Effector memory CD4-positive, alpha-beta T cell (primary cell): ENCODE measurements around the gene BCL2L1.

Source experiments
- DNase-seq, 3 donors: peaks; one replicate each; pipeline ENCODE4 v3.0.0-alpha.2; 2020
- H3K27ac ChIP-seq: 2 replicates; pipeline ENCODE4 v1.7.0; 2013; ENCODE audit warnings: mild to moderate bottlenecking, low read length, moderate library complexity; ENCODE audit not compliant: insufficient read depth, poor library complexity, severe bottlenecking
- H3K27me3 ChIP-seq: replicated peaks from 2 replicates; pipeline ENCODE4 v1.7.0; 2013; ENCODE audit warnings: mild to moderate bottlenecking, low read length; ENCODE audit not compliant: insufficient read depth, control insufficient read depth, poor library complexity, severe bottlenecking
- H3K36me3 ChIP-seq: 2 replicates; pipeline ENCODE4 v1.7.0; 2013; ENCODE audit warnings: mild to moderate bottlenecking, low read length, moderate library complexity; ENCODE audit not compliant: control insufficient read depth, insufficient read depth
- H3K4me1 ChIP-seq: 2 replicates; pipeline ENCODE4 v1.7.0; 2013; ENCODE audit warnings: low read length, mild to moderate bottlenecking; ENCODE audit not compliant: control insufficient read depth, insufficient read depth, poor library complexity, severe bottlenecking
- H3K4me3 ChIP-seq: 2 replicates; pipeline ENCODE4 v1.7.0; 2013; ENCODE audit warnings: low read length, low read depth, mild to moderate bottlenecking; ENCODE audit not compliant: insufficient read depth, poor library complexity, severe bottlenecking
- H3K9me3 ChIP-seq: 2 replicates; pipeline ENCODE4 v1.7.0; 2013; ENCODE audit warnings: mild to moderate bottlenecking, low read length, moderate library complexity; ENCODE audit not compliant: control insufficient read depth

Gene BCL2L1

DNA sequence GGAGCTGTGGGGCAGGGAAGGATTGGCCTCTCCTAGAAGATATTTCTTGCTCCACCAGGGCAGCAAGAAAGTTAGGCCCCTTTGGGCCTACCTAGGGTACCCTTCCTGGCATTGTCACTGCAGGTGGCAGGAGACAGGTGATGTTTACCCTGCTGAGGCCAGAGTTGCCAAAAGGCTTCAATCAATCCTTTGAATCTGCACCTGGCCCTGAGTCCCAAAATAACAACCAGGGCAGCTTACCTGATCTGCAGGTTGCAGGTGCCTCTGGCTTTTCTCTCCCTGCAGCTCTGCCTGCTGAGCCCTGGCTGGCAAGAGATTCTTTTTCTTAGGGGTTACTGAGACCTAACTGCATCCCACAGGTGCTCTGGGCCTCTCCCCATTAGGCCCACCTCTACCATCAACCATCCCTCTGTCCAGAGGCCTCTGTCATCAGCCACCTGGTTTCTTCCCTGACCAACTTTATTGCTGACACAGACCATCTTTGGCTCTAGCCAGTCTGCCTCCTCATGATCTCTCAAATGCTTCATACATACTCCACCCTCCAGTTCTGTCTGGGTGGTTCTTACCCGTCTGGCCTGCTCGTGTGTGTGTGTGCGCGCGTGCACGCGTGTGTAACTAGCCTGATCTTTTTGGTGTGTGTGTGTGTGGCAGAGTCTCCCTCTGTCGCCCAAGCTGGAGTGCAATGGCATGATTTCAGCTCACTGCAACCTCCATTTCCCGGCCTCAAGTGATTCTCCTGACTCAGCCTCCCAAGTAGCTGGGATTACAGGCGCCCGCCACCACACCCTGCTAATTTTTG is 13.7 kb downstream of the BCL2L1 start:
- Histone ChIP-seq H3K9me3 (no peaks in the 10 kb centered on the region), H3K4me1 (peaks cover 34% of the 10 kb centered on the region), H3K4me3 (no peak overlapping the region), H3K27ac (no peak overlapping the region), H3K27me3 (no peaks in the 10 kb centered on the region), H3K36me3 (peaks cover 25% of the 10 kb centered on the region)
- DNase-seq = no peak

- H3K36me3 ChIP-seq = peaks cover 25% of the 10 kb centered on the region
- no peak for DNase-seq
- no peak overlapping the region for H3K4me3 ChIP-seq
- H3K4me1 ChIP-seq = peaks cover 28% of the 10 kb centered on the region
- H3K9me3 ChIP-seq = no peaks in the 10 kb centered on the region
- H3K27me3 ChIP-seq = no peaks in the 10 kb centered on the region
- H3K27ac ChIP-seq = peak overlapping the region; percentile 22
Measured at GRCh38 chr20:31707994-31708735, 14.5 kb downstream of the BCL2L1 start.

- H3K4me3 ChIP-seq = no peak overlapping the region
- H3K9me3 ChIP-seq = no peaks in the 10 kb centered on the region
- no peak overlapping the region for H3K27ac ChIP-seq
- DNase-seq = no peak
- H3K36me3 ChIP-seq = peaks cover 25% of the 10 kb centered on the region
- H3K27me3 ChIP-seq = no peaks in the 10 kb centered on the region
- H3K4me1 ChIP-seq = peaks cover 19% of the 10 kb centered on the region
Measured at GRCh38 chr20:31707258-31707615, 15.4 kb downstream of the BCL2L1 start.

DNA sequence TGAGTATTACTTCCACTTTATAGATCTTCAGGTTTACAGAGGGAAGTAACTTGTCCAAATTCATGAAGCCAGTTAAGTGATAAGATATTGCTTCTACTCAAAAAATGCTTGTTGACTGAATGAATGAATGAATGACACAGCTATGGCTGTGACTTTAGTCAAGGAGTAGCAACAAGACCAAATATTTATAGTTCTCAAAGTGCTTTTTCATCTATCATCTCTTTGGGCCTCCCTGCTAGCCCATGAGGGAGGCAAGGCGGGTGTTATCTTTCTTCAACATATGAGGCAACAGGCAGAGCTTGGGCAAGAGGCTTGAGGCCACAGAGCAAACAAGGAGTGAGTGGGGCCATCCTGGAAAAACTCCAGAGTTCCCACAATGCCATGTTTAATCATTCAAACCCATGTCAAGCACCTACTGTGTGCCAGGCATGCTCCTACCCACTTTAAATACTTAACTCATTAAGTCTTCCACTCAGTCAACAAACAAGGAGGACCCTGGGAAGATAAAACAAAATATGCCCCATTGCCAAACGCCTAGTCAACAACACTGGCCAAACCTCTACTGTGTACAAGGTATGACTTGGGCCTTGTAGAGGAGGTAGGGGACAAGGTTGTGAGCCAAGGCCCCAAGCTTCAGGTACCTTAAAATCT is 15.9 kb downstream of the BCL2L1 start:
- Histone ChIP-seq H3K4me1 (peaks cover 19% of the 10 kb centered on the region), H3K9me3 (no peaks in the 10 kb centered on the region), H3K36me3 (peaks cover 25% of the 10 kb centered on the region), H3K4me3 (no peak overlapping the region), H3K27me3 (no peaks in the 10 kb centered on the region), H3K27ac (no peak overlapping the region)
- no peak for DNase-seq

DNA sequence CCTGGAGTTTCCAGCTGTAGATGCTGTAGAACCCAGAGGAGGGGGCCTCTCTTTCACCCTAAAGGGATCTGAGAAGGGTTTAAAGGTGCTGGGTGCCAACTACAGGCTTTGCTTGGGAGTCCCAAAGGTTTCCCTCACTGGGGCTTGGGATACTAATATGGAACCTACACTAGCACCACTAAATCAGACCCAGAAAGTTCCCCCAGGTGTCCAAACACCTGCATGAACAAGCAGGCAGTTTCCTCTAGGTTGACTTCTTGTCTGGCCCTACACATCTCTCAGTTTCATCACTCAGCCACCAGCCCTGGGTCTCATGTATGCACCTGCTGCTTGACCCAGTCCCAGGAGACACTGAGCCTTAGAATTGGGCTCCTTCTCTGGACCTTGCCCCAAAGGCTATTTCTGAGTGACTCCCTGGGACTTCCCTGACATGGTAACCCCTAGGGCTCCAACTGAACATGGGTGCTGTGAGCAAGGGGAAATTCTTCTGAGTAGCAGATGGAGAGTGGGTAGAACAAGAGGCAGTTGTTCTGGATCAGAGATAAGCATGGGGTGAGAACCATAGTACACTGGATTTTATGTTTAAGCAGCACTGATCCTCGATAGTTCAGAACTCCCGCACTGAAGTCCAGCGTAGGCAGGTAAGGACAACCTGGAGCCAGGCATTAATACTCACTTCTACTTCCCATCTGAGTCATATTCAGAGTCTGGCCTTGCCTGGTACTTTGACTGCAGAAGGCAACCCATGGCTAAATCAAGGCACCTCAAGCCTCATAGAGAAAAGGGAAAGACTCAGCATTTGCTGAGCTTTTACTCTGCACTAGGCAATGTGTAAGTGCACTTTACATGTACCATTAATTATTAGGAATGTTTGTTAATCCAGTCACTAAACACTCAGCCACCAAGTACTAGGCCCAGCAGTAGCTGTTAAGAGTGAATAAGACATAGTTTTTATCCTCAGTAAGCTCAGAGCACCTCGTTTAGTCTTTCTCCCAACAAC is 16.8 kb downstream of the BCL2L1 start:
- no peak for DNase-seq
- Histone ChIP-seq H3K27me3 (no peaks in the 10 kb centered on the region), H3K27ac (no peak overlapping the region), H3K4me3 (no peak overlapping the region), H3K9me3 (no peaks in the 10 kb centered on the region), H3K36me3 (peaks cover 25% of the 10 kb centered on the region), H3K4me1 (peaks cover 19% of the 10 kb centered on the region)

DNA sequence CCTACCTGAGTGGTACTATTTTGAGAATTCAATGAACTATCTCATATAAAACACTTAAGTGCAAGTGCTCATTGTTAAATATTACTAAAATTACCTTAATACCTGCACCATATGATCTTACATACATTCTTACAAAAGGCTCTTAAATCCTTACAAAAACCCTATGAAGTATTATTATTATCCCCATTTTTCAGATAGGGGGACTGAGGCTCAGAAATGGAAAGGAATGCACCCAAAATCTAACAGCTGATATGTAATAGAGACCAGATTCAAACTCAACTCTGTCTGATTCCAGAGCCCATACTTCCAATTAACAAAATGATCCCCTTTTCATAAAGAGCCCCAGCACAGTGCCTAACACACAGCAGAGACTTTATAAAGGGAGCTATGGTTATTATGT is 17.5 kb downstream of the BCL2L1 start:
- Histone ChIP-seq H3K27me3 (no peaks in the 10 kb centered on the region), H3K4me1 (peaks cover 14% of the 10 kb centered on the region), H3K36me3 (peaks cover 21% of the 10 kb centered on the region), H3K4me3 (no peak overlapping the region), H3K9me3 (no peaks in the 10 kb centered on the region), H3K27ac (no peak overlapping the region)
- DNase-seq = no peak

DNA sequence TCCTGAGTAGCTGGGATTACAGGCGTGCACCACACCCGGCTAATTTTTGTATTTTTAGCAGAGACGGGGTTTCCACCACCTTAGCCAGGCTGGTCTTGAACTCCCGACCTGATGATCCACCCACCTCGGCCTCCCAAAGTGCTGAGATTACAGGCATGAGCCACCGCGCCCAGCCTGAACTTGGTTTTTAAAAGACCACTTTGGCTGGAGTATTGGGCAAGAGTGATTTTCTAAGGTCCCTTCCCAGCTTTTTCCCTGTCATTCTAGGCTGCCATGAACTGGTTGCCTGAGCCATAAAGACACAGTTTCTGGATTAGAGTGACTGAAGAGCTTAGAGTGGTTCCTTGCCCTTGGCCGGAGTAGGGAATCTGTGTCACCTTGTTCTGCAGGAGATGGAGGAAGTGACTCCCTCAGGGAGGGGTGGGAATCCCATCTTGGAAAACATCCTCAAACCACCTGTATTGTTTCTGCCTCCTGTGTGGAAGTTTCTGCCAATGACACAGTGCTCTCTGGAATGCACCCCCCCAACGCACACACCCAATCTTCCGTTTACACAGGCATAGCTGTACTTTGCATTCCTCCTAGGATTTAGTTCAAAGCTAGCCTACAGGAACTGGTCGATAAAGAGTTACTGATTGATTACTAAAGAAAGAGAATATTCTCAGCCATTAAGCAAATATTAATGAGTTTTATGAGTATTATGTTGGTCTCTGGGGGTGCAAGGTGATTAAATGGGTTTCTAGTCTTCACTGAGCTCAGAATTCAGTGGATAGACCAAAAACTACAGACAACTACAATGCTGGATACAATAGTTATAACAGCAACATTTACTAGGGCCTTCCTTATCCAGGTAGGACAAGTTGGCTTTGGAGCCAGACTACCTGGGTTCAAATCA is 18.2 kb downstream of the BCL2L1 start:
- Histone ChIP-seq H3K4me1 (peaks cover 15% of the 10 kb centered on the region), H3K9me3 (no peaks in the 10 kb centered on the region), H3K36me3 (peaks cover 17% of the 10 kb centered on the region), H3K4me3 (no peak overlapping the region), H3K27ac (no peak overlapping the region), H3K27me3 (no peaks in the 10 kb centered on the region)
- DNase-seq = no peak

DNA sequence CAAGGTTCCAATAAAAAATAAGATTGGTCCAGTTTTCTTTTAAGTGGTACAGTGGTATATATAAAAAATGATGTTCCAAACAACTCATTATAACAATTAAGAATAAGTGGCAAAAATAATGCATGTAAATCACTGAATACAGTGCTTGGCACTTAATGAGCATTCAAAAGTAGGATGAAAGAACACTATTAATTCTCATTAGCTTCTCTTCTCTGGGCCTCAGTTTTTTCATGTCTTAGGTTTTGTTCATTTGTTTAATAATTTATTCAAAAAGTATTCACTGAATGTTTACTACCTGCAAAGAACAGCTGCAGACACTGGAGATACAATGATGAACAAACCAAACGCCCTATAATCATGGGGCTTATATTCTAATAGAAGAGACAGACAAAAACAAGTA is 21.1 kb downstream of the BCL2L1 start:
- Histone ChIP-seq H3K27me3 (no peaks in the 10 kb centered on the region), H3K9me3 (no peaks in the 10 kb centered on the region), H3K4me3 (no peak overlapping the region), H3K27ac (no peak overlapping the region), H3K36me3 (peaks cover 9% of the 10 kb centered on the region), H3K4me1 (peaks cover 8% of the 10 kb centered on the region)
- DNase-seq = no peak

- no peak for DNase-seq
- H3K27me3 ChIP-seq = no peaks in the 10 kb centered on the region
- no peak overlapping the region for H3K4me3 ChIP-seq
- no peak overlapping the region for H3K27ac ChIP-seq
- H3K4me1 ChIP-seq = peaks cover 8% of the 10 kb centered on the region
- no peaks in the 10 kb centered on the region for H3K9me3 ChIP-seq
- H3K36me3 ChIP-seq = peaks cover 11% of the 10 kb centered on the region
Measured at GRCh38 chr20:31700747-31701146, 21.9 kb downstream of the BCL2L1 start.
